ENCODE data around the gene LPXN. TPM values are rescaled to one million over a fixed set of nuclear protein-coding genes. Genes with fewer than 3 reads are reported as not detected.

LPXN gene
- polyA plus RNA-seq, 2 of the 4 experiments (the other 2 are of a cell fraction), result 2.5 to 6.6 TPM

- Histone ChIP-seq H3K4me2 (no peak overlapping the region), H3K27ac (no peak overlapping the region), H3K4me3 (no peak overlapping the region), H3K9me3 (no peaks in the 10 kb centered on the region), H3K4me1 (no peaks in the 10 kb centered on the region)
- ATAC-seq (no peak), FAIRE-seq (no peak), DNase-seq (ENCODE audit: low read depth in 1 of 2, low spot score in 1 of 2) (no peak)
- ChIA-PET CTCF (no interaction called here), POLR2A (no interaction called here)
- TF ChIP-seq MAFK (IDR thresholded peaks at IDR 0.05; ENCODE audit: partially characterized antibody), result no peak
- TF ChIP-seq RARB (CRISPR knock-in tag; IDR thresholded peaks at IDR 0.05), result no peak
- TF ChIP-seq ATOH8 (CRISPR knock-in tag; IDR thresholded peaks at IDR 0.05; ENCODE audit: low read depth), result no peak
- no peak for TF ChIP-seq NPAS2 (CRISPR knock-in tag; IDR thresholded peaks at IDR 0.05; ENCODE audit: borderline replicate concordance)
- TF ChIP-seq TFCP2L1 (CRISPR knock-in tag; IDR thresholded peaks at IDR 0.05), result no peak
- TF ChIP-seq POLR2AphosphoS2 (conservative IDR thresholded peaks at IDR 0.05; ENCODE audit: low read length), result no peak
- TF ChIP-seq TP53 (CRISPR knock-in tag; IDR thresholded peaks at IDR 0.05), result no peak
- no peak for TF ChIP-seq PHF8 (IDR thresholded peaks at IDR 0.05; ENCODE audit: borderline replicate concordance, low read depth)
- TF ChIP-seq EHF (CRISPR knock-in tag; IDR thresholded peaks at IDR 0.05), result no peak
- no peak for TF ChIP-seq BCL3 (IDR thresholded peaks at IDR 0.05)
- TF ChIP-seq CBX8 (IDR thresholded peaks at IDR 0.05), result no peak
- TF ChIP-seq HOXB5 (CRISPR knock-in tag; IDR thresholded peaks at IDR 0.05), result no peak
- no peak for TF ChIP-seq PBX3 (IDR thresholded peaks at IDR 0.05)
- no peak for TF ChIP-seq MAX (IDR thresholded peaks at IDR 0.05)
- no peak for TF ChIP-seq HES2 (IDR thresholded peaks at IDR 0.05)
- TF ChIP-seq HMGXB4 (CRISPR knock-in tag; IDR thresholded peaks at IDR 0.05; ENCODE audit: borderline replicate concordance), result no peak
- TF ChIP-seq HEYL (CRISPR knock-in tag; IDR thresholded peaks at IDR 0.05), result no peak
- TF ChIP-seq CHD2 (IDR thresholded peaks at IDR 0.05; ENCODE audit: low read length, partially characterized antibody), result no peak
These were observed 81.6 kb downstream of the LPXN start for GRCh38 chr11:58494101-58494500.

GRCh38 chr11:58493676-58494075 is 82.0 kb downstream of the LPXN start:
- WGBS (ENCODE audit: missing lambda C conversion rate), result 20% methylated on average over 2 of the region's 2 CpGs
- ATAC-seq (no peak), FAIRE-seq (no peak), DNase-seq (ENCODE audit: low read depth in 1 of 2, low spot score in 1 of 2) (no peak)
- Histone ChIP-seq H3K4me1 (no peaks in the 10 kb centered on the region), H3K27ac (no peak overlapping the region), H3K4me3 (no peak overlapping the region), H3K4me2 (no peak overlapping the region), H3K9me3 (no peaks in the 10 kb centered on the region)
- no peak for TF ChIP-seq TP53 (CRISPR knock-in tag; IDR thresholded peaks at IDR 0.05)
- no peak for TF ChIP-seq E2F6 (IDR thresholded peaks at IDR 0.05; ENCODE audit: borderline replicate concordance, low read depth)
- TF ChIP-seq MYC (IDR thresholded peaks at IDR 0.05; ENCODE audit: borderline replicate concordance, low read length), result no peak
- TF ChIP-seq TFCP2L1 (CRISPR knock-in tag; IDR thresholded peaks at IDR 0.05), result no peak
- no peak for TF ChIP-seq HOXB13 (CRISPR knock-in tag; IDR thresholded peaks at IDR 0.05; ENCODE audit: low read depth)
- no peak for TF ChIP-seq HMGXB4 (CRISPR knock-in tag; IDR thresholded peaks at IDR 0.05; ENCODE audit: borderline replicate concordance)
- TF ChIP-seq KDM1A (IDR thresholded peaks at IDR 0.05; ENCODE audit: low read depth), result no peak
- no peak for TF ChIP-seq ZFP36 (IDR thresholded peaks at IDR 0.05; ENCODE audit: borderline replicate concordance, partially characterized antibody)
- CTCF ChIA-PET, result no interaction called here
- POLR2A ChIA-PET, result no interaction called here

Measured in A549 (cell line).